ENCODE measurements around the gene TSPAN9. TPM values are rescaled to one million over a fixed set of nuclear protein-coding genes. Genes with fewer than 3 reads are reported as not detected.

Gene TSPAN9
- total and polyA plus RNA-seq, 8 donors = 1.4 to 58.3 (median 7.9) TPM

DNA sequence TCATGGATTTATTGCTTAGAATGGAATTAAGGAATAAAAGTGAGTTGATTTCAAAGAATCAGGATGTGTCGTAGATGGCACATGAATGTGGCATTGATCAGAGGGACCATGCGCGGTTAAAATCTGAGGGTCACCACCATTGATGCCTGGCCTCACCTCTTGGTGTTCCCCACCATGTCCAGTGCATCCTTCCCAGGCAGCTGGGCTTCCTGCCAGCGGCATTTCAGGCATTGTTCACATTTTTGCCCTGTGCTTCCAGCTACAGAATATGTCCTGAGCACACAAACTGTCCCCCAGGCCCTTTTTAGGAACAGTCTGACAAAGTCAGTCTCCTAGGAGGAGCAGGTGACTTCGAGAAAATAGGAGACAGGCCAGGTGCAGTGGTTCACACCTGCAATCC lies 42.0 kb upstream of the TSPAN9 start:
- peaks cover 2 to 49% (median 25%) of the 10 kb centered on the region in 4 donors for H3K36me3 ChIP-seq
- no peaks in the 10 kb centered on the region for H3K27me3 ChIP-seq
- no peak for TF ChIP-seq EP300 (IDR thresholded peaks at IDR 0.05)
- TF ChIP-seq, protein P1, sequence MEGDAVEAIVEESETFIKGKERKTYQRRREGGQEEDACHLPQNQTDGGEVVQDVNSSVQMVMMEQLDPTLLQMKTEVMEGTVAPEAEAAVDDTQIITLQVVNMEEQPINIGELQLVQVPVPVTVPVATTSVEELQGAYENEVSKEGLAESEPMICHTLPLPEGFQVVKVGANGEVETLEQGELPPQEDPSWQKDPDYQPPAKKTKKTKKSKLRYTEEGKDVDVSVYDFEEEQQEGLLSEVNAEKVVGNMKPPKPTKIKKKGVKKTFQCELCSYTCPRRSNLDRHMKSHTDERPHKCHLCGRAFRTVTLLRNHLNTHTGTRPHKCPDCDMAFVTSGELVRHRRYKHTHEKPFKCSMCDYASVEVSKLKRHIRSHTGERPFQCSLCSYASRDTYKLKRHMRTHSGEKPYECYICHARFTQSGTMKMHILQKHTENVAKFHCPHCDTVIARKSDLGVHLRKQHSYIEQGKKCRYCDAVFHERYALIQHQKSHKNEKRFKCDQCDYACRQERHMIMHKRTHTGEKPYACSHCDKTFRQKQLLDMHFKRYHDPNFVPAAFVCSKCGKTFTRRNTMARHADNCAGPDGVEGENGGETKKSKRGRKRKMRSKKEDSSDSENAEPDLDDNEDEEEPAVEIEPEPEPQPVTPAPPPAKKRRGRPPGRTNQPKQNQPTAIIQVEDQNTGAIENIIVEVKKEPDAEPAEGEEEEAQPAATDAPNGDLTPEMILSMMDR (IDR thresholded peaks at IDR 0.05) = no peak
- TF ChIP-seq POLR2A (IDR thresholded peaks at IDR 0.05) = no peak
- TF ChIP-seq POLR2AphosphoS5 (IDR thresholded peaks at IDR 0.05) = no peak
- no peaks in the 10 kb centered on the region for H3K9me3 ChIP-seq
- H3K27ac ChIP-seq = no peak overlapping the region
- peaks cover 0 to 9% (median 4%) of the 10 kb centered on the region in 4 donors for H3K4me1 ChIP-seq
- WGBS, 5 donors = 80 to 94% (median 93%) methylated on average over 5 of the region's 5 CpGs
- intact Hi-C loops (cut with DNase I; ENCODE audit: low total_unique reads) = loop anchor here (10.0 kb wide), 1 partner anchor 180 kb away; the partner anchor contains the start of gene TEX52
- H3K4me3 ChIP-seq = no peak overlapping the region
- DNase-seq = no peak

DNA sequence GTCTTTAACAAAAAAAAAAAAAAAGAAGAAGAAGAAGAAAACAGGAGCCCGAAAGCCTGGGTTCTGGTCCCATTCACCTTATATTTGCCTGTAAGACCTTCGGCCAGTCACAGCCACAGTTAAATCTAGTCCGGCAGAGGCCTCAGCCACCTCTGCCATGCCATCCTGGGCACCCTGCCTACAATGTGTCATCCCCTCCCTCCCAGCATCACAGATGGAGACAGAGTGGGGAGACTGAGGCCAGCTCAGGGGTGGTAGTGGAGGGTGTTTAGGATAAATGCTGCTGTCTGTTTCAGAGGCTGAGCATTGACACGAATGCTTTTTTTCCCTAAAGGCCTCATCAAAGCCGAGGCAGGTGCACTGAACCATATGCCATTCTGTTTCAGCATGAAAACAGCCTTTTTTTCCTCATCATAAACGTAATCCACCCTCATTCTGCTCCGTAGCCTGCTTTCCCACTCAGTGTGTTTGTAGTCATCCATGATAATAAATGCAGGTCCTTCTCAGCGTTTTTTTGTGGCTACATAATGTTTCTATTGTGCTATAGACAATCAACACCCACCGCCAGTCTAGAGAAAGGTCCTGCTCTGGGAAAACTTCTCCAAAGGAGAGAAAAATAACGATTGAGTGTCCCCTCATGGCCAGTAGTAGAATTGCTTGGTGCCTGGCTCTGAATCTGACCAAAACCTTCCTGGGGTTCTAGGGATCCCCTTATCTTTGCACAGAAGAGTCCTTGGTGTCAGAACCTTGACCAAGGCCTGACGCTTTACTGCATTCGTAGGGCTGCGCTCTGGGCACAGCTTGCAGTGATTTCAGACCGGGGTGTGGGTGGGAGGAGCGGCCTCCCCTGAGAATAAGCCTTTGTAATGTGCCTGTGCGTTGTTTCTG lies 41.1 kb upstream of the TSPAN9 start:
- intact Hi-C loops (cut with DNase I; ENCODE audit: low total_unique reads) = loop anchor here (10.0 kb wide), 1 partner anchor 181 kb away; the partner anchor contains the start of gene TEX52
- no peak for DNase-seq
- Histone ChIP-seq H3K9me3 (no peaks in the 10 kb centered on the region), H3K4me1 (peaks cover 0 to 9% (median 4%) of the 10 kb centered on the region in 4 donors), H3K36me3 (peaks cover 4 to 49% (median 32%) of the 10 kb centered on the region in 4 donors), H3K27ac (no peak overlapping the region), H3K4me3 (no peak overlapping the region), H3K27me3 (no peaks in the 10 kb centered on the region)
- 78 to 86% (median 82%) methylated on average over 13 to 16 of the region's 16 CpGs for WGBS, 5 donors
- no peak for TF ChIP-seq EP300 (IDR thresholded peaks at IDR 0.05)
- TF ChIP-seq, protein P1 (IDR thresholded peaks at IDR 0.05) = no peak

DNA sequence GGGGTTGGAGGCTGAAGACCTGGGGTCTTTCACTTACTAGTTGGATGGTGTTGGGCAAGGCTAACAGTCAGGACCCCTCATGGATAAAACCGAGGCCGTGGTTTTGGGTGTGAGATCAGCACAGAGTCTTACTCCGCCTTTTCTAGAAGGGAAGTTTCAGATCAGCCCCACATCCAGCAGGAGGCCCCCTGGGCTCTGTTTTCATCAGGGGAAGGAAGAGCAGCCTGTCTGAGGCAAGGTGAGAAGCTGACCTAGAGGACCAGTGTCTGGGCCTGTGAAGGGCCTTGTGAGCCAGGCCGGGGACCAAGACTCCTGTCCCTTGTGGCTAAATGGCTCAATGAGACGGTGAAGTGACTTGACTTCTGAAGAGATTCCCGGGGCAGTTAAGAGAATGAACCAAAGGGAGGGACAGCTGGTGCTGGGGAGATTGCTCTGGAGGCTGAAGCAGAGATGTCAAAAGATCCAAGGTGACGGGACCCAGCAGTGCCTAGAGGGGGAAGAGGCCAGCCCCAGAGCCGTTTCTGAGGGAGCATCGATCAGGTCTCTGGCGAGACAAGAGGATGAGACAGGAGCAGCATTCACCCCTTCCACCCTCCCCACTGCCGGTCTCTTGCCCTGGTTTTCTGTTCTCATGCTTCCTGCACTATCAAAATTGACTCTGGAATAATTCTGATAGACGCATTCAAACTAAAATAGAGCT lies 40.1 kb upstream of the TSPAN9 start:
- no peak for DNase-seq
- Histone ChIP-seq H3K27me3 (peaks cover 0 to 4% (median 0%) of the 10 kb centered on the region in 3 donors), H3K4me1 (peaks cover 0 to 17% (median 4%) of the 10 kb centered on the region in 4 donors), H3K4me3 (no peak overlapping the region), H3K36me3 (peaks cover 4 to 46% (median 31%) of the 10 kb centered on the region in 4 donors), H3K9me3 (no peaks in the 10 kb centered on the region), H3K27ac (no peak overlapping the region)
- intact Hi-C loops (cut with DNase I; ENCODE audit: low total_unique reads) = loop anchor here (10.0 kb wide), 1 partner anchor 182 kb away; the partner anchor contains the start of gene TEX52
- WGBS, 5 donors = 87 to 92% (median 89%) methylated on average over 12 of the region's 12 CpGs
- TF ChIP-seq EP300 (IDR thresholded peaks at IDR 0.05) (no peak), POLR2AphosphoS5 (IDR thresholded peaks at IDR 0.05) (no peak), POLR2A (IDR thresholded peaks at IDR 0.05) (no peak)

DNA sequence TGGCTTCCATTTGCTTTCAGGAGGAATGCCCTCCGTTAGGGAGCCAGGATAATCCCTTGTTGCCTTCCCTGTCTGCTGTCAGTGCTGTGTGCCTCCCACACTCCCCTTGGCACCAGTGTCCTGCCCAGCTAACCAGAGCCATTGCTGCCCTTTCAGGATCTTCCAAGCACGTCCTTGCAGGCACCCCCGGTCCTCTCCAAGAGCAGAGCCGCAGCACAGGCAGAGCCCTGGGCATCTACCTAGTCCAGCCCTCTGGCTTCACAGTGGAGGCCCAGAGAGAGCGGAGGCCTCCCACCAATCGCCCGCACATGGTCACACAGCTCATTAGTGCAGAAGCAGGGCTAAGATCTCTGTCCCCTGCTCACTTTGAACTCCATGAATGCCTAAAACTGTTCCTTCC lies 39.0 kb upstream of the TSPAN9 start:
- intact Hi-C loops (cut with DNase I; ENCODE audit: low total_unique reads) = loop anchor here (10.0 kb wide), 1 partner anchor 183 kb away; the partner anchor contains the start of gene TEX52
- TF ChIP-seq EP300 (IDR thresholded peaks at IDR 0.05) = no peak
- no peak for TF ChIP-seq POLR2A (IDR thresholded peaks at IDR 0.05)
- no peak for TF ChIP-seq POLR2AphosphoS5 (IDR thresholded peaks at IDR 0.05)
- TF ChIP-seq, protein P1 (IDR thresholded peaks at IDR 0.05) = no peak
- peaks cover 4 to 44% (median 31%) of the 10 kb centered on the region in 4 donors for H3K36me3 ChIP-seq
- 80 to 92% (median 86%) methylated on average over 7 of the region's 7 CpGs for WGBS, 5 donors
- H3K27ac ChIP-seq = no peak overlapping the region
- H3K27me3 ChIP-seq = peaks cover 0 to 14% (median 0%) of the 10 kb centered on the region in 3 donors
- no peak for DNase-seq
- H3K9me3 ChIP-seq = no peaks in the 10 kb centered on the region
- peaks cover 0 to 20% (median 4%) of the 10 kb centered on the region in 4 donors for H3K4me1 ChIP-seq
- no peak overlapping the region for H3K4me3 ChIP-seq
